HG03196 (cell line): ENCODE measurements around the gene IFT81.
"Not testable (repeated sequence)": the region's sequence is repeated elsewhere in the genome, so short reads cannot be mapped to it uniquely, and the experiment has no call there.

ENCODE experiments used
- ATAC-seq: cut with Tn5 transposase; IDR thresholded peaks from one replicate; pipeline ENCODE4 v1.9.1; 2021; ENCODE audit not compliant: unreplicated experiment

The IFT81 gene

DNA sequence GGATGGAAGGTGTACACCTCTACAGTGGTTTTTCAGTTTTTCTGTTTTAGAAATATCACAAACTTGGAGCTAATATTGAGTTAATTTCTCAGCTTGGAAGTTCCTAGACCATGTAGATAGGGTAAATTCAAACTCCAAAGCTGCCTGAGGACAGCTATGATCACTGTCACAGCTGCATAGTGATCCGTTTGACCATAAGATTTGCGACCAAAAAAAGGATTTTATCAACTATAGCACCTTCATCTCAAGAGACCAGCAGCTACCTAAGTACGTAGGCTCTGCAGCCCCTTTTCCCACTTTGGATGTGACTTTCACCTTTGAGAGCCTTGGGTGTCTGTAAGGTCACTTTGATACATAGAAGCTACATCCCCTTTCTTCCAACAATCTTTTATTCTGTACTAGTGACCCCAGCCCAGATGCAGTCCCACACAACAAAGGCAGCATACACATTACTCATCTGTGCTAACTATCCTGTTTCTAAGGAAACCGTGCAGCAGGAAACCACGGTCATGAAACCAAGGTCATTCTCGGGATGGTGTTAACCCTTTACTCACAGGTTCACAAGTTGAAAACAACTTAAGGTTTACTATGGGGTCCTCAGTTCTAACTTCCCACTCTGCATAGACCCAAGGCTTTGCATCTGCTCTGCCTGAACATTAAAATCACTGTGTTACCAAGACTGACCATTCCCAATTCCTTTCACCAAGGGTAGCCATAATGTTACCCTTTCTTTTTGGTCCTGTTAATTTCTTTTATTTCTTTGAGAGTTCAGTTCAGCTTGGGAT is 75.4 kb downstream of the IFT81 start:
- no peak for ATAC-seq

DNA sequence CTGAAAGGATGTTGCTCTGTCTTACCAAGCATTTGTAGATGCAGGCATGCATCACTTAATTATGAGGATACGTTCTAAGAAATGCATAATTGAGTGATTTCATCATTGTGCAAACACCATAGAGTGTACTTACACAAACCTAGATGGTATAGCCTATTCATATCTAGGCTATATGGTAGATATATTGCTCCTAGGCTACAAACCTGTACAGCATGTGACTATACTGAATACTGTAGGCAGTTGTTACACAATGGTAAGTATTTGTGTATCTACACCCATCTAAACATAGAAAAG is 75.9 kb downstream of the IFT81 start:
- ATAC-seq, result no peak

DNA sequence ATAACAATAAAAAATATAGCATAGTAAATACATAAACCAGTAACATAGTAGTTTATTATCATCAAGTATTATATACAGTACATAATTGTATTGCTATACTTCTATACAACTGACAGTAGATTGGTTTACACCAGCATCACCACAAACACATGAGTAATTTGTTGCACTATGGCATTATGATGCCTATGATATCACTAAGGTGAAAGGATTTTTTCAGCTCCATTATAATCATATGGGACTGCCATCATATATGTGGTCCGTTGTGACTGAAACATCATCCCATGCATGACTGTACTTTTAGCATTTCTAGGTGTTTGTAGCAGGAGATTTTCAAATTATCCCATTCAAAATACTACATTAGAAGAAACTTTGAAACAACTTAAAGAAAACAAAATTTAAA is 77.8 kb downstream of the IFT81 start:
- ATAC-seq, result no peak

DNA sequence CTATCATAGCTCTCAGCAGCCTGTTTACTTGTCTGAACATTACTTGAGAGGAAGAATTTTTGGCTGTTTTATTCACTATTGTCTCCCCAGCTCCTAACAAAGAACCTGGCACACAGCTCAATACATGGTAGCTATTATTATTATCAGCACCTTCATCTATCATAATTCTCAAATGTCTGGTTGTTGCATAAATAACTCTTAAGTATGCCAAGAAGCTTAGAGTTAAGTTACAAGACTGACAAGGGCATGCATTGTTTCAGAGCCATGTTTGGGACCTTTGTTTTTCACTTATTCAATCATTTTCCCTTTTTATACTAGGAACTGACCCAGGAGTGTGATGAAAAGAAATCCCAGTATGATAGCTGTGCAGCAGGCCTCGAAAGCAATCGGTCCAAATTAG is 79.4 kb downstream of the IFT81 start:
- no peak for ATAC-seq

DNA sequence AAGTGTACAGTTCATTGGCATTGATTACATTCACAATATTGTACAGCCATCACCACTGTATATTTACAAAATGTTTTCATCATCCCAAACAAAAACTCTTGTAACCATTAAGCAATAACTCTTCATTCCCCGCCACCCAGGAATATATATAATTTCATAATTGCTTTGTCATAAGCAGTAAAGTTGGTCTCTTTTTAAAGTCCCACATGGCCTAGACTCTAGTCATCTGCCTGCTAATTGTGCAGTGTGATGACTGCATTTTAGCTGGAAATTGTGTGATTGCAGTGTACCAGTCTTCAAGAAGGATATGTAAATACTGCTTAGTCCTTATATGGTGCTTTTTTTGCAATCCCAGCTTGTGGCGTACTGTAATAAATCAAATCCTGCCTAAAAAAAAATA is 81.8 kb downstream of the IFT81 start:
- no peak for ATAC-seq

- ATAC-seq, result not testable (repeated sequence)
These were observed 87.7 kb downstream of the IFT81 start for GRCh38 chr12:110211639-110212536.

DNA sequence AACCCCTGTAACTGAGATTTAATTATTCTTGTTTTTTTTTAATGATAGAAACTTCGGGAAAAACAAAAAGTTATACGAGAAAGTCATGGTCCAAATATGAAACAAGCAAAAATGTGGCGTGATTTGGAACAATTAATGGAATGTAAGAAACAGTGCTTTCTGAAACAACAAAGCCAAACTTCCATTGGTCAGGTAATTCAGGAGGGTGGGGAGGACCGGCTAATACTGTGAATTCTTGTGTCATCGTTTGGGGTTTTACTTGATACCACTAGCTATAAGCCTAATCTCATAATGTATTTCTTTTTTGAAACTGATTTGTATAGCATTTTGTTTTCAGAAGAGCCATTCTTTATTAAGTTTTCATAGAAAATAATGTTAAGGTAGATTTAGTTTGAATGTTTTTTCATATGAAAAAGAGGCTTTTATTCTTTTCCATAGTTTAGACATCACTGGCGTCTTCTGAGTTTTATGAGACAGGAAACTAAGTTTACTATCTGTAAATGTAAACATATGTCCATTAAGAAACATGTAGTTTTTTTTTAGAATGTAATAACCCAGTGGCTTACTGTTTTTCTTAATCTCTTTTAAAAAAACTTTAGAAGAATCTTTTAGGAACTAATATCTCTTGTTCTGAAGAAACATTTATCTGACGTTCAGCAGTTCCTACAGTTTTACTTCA is 94.0 kb downstream of the IFT81 start:
- ATAC-seq, result no peak

- ATAC-seq, result no peak
These were observed 97.9 kb downstream of the IFT81 start for GRCh38 chr12:110222027-110222426.

DNA sequence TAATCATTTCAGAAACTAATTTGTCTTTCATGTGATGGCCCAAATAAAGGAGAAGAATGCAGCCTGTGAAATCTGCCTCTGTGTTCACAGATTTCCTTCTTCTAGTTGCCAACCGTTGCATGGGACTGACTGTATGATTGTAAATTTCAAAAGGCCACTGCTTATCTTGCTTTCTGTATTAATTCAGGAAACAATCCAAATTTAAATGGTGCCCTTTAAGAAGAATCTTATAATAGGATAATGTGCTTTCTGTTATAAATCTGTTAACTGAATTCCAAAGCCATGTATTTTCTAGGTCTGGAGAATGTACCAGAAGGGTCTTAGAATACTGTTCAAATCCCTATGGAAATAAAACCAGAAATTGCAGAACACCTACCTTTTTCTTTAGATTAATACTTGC is 98.3 kb downstream of the IFT81 start:
- no peak for ATAC-seq

DNA sequence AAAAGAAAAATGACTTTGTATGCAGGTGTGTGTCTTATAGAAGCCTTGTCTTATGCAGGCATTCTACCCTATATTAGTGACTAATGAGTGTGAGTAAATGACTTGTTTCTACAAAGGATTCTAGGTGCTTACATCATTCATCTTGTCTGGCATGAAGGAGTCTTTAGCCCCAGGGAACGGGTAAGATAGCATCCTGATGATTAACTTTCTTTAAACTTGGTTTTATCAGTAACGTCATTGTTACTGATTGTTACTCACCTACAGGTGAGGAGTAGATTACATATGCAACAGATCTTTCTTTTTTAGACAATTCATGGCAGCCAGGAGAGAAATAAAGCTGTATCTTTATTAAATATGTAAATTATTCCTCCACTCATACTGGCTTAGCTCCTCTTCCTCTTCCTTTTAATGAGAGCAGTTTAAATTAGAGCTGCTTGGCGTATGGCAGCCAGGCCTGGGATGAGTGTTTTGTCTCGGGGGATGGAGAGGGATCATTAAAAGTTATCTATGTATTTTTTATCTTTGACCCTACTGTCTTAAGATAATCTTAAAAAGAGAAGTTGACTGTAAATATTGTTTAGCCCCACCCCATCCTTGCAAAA is 99.7 kb downstream of the IFT81 start:
- no peak for ATAC-seq

DNA sequence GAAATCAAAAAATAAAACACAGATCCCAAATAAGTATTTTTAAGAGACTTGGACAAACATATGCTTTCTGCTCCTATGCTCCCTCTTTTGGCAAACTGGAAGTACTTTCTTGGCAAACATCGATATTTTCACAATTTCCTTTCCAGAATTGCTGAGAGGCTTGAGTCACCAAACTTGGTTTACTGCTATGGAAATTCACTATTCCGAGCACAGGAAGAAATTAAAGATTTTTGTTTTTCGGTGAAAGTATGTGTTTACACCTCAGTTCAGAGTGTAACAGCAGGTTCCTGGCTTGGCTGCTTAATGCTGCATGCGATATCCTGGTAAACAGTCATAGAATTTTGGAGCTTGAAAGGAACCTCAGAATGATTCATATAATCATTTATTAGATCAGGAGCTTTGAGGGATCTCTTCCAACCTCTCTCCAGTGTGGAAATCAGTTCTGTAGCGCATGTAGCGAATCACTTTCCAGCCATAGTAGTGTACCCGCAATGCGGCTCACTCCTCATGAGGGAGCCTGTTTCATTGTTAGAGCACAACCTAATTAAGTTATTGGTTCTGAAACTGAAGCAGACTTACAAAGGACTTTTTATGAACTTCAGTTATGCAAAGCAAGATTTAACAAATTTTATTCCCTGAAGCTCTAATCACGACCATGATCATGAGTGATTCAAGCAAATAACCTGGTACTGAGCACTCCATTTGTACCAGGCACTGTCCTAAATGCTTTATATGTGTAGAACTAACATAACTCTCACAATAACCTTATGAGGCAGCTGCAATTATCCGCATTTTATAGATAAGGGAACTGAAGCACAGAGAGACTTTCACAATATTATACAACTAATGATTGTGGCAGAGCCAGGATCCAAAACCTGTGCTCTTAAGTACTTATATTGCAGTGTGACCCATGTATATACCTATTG is 100.5 kb downstream of the IFT81 start:
- ATAC-seq, result no peak

DNA sequence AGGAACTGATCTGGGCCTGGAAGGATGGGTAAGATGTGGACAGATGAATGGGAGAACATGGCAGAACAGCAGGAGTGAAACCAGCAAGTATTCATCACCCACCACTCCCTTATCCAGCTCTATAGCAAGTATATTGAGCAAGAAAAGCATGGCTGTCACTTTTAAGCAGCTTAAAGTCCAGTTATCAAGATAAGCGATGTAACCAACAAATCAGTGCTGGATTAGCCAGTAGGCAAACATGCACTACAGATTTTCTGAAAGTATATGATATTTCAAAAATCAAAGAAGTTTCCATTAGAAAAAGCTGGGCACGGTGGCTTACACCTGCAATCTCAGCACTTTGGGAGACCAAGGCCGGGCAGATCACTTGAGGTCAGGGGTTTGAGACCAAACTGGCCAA is 103.0 kb downstream of the IFT81 start:
- no peak for ATAC-seq

DNA sequence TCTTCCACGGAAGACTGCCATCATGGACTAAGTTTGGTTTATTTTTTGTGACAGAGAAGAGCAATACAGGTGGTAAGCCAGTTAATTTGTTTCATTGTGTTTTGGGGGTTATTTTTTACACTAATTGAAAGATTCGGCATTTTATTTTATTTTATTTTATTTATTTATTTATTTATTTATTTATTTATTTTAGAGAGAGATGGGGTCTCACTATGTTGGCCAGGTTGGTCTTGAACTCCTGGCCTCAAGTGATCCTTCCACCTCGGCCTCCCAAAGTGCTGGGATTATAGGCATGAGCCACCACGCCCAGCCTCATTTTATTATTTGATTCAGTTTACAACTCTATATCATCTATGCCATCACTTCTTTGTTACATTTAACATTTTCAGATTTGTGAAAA is 104.2 kb downstream of the IFT81 start:
- not testable (repeated sequence) for ATAC-seq

DNA sequence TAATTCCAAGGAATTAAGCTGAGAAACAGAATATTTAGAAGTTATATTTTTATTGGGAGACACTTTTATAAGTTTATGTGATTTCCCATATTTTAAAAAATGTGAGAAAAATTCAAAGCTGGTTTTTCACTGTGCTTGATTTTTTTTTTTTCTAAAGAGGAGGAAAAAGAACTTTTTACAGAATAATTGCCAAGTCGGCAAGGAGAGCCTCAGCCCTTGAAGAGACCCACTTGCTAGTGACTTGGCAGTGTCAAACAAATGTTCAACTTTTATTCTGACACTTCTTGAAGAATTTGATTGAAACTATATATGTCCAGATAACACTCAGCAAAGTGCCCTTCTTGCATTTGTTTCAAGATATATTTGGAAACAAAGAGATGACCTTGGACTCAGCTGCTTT is 104.6 kb downstream of the IFT81 start:
- ATAC-seq, result no peak

GRCh38 chr12:110229409-110229808 is 105.3 kb downstream of the IFT81 start:
- no peak for ATAC-seq

GRCh38 chr12:110230655-110231054 is 106.5 kb downstream of the IFT81 start:
- no peak for ATAC-seq

- ATAC-seq, result no peak
These were observed 109.2 kb downstream of the IFT81 start for GRCh38 chr12:110233212-110233903.

GRCh38 chr12:110234331-110234751 is 110.2 kb downstream of the IFT81 start:
- ATAC-seq, result no peak

GRCh38 chr12:110234755-110235154 is 110.6 kb downstream of the IFT81 start:
- no peak for ATAC-seq

DNA sequence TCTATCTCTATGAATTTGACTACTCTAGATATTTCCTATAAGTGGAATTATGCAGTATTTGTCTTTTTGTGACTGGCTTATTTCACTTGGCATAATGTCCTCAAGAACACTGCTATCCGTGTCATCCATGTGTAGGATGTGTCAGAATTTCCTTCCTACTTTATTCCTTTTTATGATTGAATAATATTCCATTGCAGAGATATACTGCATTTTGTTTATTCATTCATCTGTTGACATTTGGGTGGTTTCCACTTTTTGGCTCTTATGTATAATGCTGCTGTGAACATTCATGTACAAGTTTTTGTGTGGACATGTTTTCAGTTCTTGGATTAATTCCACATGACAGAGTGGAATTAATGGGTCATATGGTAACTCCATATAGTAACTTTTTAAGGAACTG is 111.2 kb downstream of the IFT81 start:
- no peak for ATAC-seq
